Neural crest cell (in vitro differentiated cells): ENCODE data around the gene AP1S2. TPM values are rescaled to one million over a fixed set of nuclear protein-coding genes. Genes with fewer than 3 reads are reported as not detected.
A peak's percentile ranks its signal among the peaks of the same experiment; 100 is the strongest.

ENCODE experiments used
- DNase-seq: peaks from one replicate; pipeline ENCODE4 v3.0.0; 2021; ENCODE audit warnings: low read depth, mixed read lengths, low spot score
- H3K27ac Mint-ChIP-seq: one replicate; pipeline ENCODE4 v1.8.0; 2021; ENCODE audit warnings: mild to moderate bottlenecking, mixed read lengths; ENCODE audit not compliant: unreplicated experiment
- H3K27me3 Mint-ChIP-seq: 2 replicates; pipeline ENCODE4 v1.8.0; 2021; ENCODE audit warnings: low read depth, mild to moderate bottlenecking, mixed read lengths
- H3K36me3 Mint-ChIP-seq: 2 replicates; pipeline ENCODE4 v1.8.0; 2021; ENCODE audit warnings: low read depth, mild to moderate bottlenecking, mixed read lengths
- H3K4me1 Mint-ChIP-seq: 2 replicates; pipeline ENCODE4 v1.8.0; 2021; ENCODE audit warnings: mixed read lengths
- H3K4me3 Mint-ChIP-seq: one replicate; pipeline ENCODE4 v1.8.0; 2021; ENCODE audit warnings: mild to moderate bottlenecking, mixed read lengths
- H3K9me3 Mint-ChIP-seq: 2 replicates; pipeline ENCODE4 v1.8.0; 2021; ENCODE audit warnings: mixed read lengths
- total RNA-seq: library from RNA; stranded (reverse); gene quantifications from 2 replicates; pipeline ENCODE4 v1.2.1, GENCODE V29; 2021
- TF ChIP-seq, protein P1 (sequence below): fragments of 200-600 bp; sonication (generic); conservative IDR thresholded peaks from 2 replicates; pipeline ENCODE4 v1.5.0; 2021; ENCODE audit warnings: antibody characterized with exemption, mild to moderate bottlenecking

AP1S2 gene
- total RNA-seq, 1 donor from 2014 or later = 136 TPM

DNA sequence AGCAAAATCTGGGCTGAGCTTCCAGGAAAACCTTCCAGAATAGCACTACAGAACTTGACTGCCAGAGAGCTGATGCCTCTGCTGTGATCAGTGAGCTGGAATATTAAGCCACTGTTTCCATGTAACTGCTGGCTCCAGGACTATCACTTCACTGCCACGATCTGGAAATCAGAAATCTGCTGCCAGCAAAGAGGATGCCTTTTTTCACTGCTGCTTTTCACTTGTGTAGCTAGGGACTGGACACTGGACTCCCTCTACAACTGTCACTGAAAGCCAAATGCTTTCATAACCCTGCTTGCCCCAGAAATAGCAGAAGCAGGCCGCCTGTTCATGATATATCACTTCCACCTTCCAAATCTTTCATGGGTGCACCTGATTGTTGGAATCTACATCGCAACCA, 9.4 kb upstream of the AP1S2 start:
- TF ChIP-seq, protein P1, sequence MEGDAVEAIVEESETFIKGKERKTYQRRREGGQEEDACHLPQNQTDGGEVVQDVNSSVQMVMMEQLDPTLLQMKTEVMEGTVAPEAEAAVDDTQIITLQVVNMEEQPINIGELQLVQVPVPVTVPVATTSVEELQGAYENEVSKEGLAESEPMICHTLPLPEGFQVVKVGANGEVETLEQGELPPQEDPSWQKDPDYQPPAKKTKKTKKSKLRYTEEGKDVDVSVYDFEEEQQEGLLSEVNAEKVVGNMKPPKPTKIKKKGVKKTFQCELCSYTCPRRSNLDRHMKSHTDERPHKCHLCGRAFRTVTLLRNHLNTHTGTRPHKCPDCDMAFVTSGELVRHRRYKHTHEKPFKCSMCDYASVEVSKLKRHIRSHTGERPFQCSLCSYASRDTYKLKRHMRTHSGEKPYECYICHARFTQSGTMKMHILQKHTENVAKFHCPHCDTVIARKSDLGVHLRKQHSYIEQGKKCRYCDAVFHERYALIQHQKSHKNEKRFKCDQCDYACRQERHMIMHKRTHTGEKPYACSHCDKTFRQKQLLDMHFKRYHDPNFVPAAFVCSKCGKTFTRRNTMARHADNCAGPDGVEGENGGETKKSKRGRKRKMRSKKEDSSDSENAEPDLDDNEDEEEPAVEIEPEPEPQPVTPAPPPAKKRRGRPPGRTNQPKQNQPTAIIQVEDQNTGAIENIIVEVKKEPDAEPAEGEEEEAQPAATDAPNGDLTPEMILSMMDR = no peak
- H3K27me3 Mint-ChIP-seq = no peaks in the 10 kb centered on the region
- H3K27ac Mint-ChIP-seq = no peak overlapping the region
- H3K4me1 Mint-ChIP-seq = peaks cover 7% of the 10 kb centered on the region
- no peak overlapping the region for H3K4me3 Mint-ChIP-seq
- DNase-seq = no peak
- H3K36me3 Mint-ChIP-seq = no peaks in the 10 kb centered on the region
- H3K9me3 Mint-ChIP-seq = no peaks in the 10 kb centered on the region

DNA sequence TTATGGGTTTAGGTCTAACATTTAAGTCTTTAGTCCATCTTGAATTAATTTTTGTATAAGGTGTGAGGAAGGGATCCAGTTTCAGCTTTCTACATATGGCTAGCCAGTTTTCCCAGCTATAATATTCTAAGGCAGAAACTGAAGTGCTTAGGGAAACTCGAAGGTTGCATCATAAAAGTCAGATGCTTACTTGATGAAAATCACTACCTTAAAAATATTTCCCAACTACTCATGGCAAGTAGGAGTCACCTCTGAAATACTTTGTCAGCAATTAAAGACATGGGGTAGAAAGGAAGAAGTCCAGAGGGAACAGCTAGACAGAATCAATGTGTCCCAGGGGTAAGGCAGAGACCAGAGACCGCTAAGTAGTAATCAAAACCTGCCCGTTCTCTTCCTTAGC, 6.3 kb upstream of the AP1S2 start:
- TF ChIP-seq, protein P1 = no peak
- no peaks in the 10 kb centered on the region for H3K9me3 Mint-ChIP-seq
- H3K27ac Mint-ChIP-seq = no peak overlapping the region
- H3K4me1 Mint-ChIP-seq = peaks cover 15% of the 10 kb centered on the region
- no peaks in the 10 kb centered on the region for H3K36me3 Mint-ChIP-seq
- DNase-seq = no peak
- no peaks in the 10 kb centered on the region for H3K27me3 Mint-ChIP-seq
- no peak overlapping the region for H3K4me3 Mint-ChIP-seq

DNA sequence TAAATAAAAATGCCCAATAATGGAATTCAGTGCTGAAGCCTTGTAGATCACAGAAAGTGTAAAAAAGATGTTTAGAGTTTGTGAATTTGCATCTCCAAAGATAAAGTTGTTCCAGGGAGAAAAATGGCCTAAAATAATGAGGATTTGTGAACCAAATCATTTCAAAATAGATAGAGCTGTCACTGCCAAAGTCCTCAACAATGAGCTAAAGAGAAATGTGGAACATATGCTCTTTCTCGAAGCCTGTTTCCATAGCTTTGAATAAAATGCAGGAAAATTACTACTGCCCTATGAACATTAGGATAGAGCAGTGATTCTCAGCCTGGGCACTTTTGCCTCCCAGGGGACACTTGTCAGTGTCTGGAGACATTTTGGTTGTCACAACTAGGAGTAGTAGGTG, 3.4 kb upstream of the AP1S2 start:
- H3K4me1 Mint-ChIP-seq = peaks cover 30% of the 10 kb centered on the region
- TF ChIP-seq, protein P1 = no peak
- H3K36me3 Mint-ChIP-seq = no peaks in the 10 kb centered on the region
- no peaks in the 10 kb centered on the region for H3K27me3 Mint-ChIP-seq
- no peak overlapping the region for H3K27ac Mint-ChIP-seq
- DNase-seq = no peak
- H3K4me3 Mint-ChIP-seq = no peak overlapping the region
- no peaks in the 10 kb centered on the region for H3K9me3 Mint-ChIP-seq

DNA sequence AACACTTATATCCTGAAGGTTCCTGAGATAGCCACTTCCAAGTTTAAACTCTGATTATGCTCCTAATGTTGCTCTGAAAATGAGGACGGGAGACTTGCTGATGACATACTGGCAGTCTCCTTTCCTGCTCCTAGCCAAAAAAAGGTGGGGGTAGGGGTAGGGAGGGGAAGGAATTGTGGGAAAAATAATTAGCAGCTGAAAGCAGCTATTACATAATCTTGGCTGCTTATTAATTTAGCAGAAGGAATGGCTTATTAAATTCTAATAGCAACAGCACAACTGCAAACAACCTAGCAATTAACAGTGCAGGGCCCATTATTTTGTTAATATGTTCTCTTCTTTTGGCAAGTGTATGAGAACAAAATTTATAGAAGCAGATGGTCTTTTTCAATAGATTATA, 2.0 kb upstream of the AP1S2 start:
- H3K4me1 Mint-ChIP-seq = peaks cover 38% of the 10 kb centered on the region
- no peak for DNase-seq
- peak overlapping the region; percentile 72 for H3K4me3 Mint-ChIP-seq
- H3K27ac Mint-ChIP-seq = no peak overlapping the region
- TF ChIP-seq, protein P1 = no peak
- H3K27me3 Mint-ChIP-seq = no peaks in the 10 kb centered on the region
- H3K36me3 Mint-ChIP-seq = no peaks in the 10 kb centered on the region
- no peaks in the 10 kb centered on the region for H3K9me3 Mint-ChIP-seq

DNA sequence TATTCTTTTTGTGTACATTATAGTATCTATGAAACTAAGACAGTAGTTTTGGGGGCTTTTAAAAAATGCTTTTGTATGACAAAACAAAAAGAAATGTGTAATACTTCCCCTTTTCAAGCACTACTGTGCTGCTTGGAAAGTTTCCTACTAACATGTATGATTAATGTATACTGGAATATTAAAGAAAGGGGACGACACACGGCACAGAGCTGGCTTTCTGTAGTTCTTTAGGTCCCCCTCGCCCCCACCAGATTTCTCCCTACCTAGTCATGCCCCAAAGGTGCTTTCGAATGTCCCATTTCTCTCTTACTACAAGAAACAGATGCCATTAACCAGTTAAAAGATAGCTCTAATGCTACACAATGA, 1.6 kb upstream of the AP1S2 start:
- H3K27me3 Mint-ChIP-seq = no peaks in the 10 kb centered on the region
- peaks cover under 1% of the 10 kb centered on the region for H3K36me3 Mint-ChIP-seq
- H3K4me1 Mint-ChIP-seq = peaks cover 38% of the 10 kb centered on the region
- DNase-seq = no peak
- no peak overlapping the region for H3K27ac Mint-ChIP-seq
- peak overlapping the region; percentile 96 for H3K4me3 Mint-ChIP-seq
- no peaks in the 10 kb centered on the region for H3K9me3 Mint-ChIP-seq
- TF ChIP-seq, protein P1 = no peak
